ENCODE data around the gene DROSHA.

DROSHA gene

DNA sequence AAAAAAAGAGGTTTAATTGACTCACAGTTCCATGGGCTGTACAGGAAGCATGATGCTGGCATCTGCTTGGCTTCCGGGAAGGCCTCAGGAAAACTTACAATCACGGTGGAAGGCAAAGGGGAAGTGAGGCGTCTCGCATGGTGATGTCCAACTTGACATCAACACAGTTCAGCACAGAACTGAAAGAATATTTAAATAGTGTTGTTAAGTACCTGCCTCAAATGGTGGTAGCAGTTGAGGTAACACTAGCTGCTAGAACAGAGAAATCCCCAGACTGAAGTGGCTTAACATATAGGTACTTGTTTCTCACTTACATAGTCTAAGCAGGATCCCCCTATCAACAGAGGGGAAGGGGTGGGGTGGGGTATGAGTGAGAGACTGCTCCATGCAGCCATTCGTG is 141.6 kb downstream of the DROSHA start:
- Histone ChIP-seq H3K9ac (ENCODE audit: low read length) (no peak overlapping the region), H3K27ac (ENCODE audit: low read length) (no peak overlapping the region), H3K4me1 (ENCODE audit: low read length) (no peaks in the 10 kb centered on the region), H3K79me2 (ENCODE audit: low read length) (no peaks in the 10 kb centered on the region), H3K9me3 (replicated peaks; ENCODE audit: insufficient read depth, low read length) (no peaks in the 10 kb centered on the region), H4K20me1 (ENCODE audit: insufficient read depth, low read length) (no peaks in the 10 kb centered on the region), H3K4me3 (ENCODE audit: low read length) (no peak overlapping the region), H3K27me3 (replicated peaks; ENCODE audit: insufficient read depth, low read length) (no peaks in the 10 kb centered on the region), H3K36me3 (replicated peaks; ENCODE audit: insufficient read depth, low read length) (no peaks in the 10 kb centered on the region), H2AFZ (ENCODE audit: low read length) (no peak overlapping the region), H3K9me2 (replicated peaks; ENCODE audit: insufficient read depth, low read length) (no peaks in the 10 kb centered on the region), H3F3A (ENCODE audit: insufficient read depth, low read length) (no peaks in the 10 kb centered on the region), H3K4me2 (ENCODE audit: low read depth, low read length) (no peak overlapping the region)
- DNase-seq: no peak
- TF ChIP-seq, protein P1, sequence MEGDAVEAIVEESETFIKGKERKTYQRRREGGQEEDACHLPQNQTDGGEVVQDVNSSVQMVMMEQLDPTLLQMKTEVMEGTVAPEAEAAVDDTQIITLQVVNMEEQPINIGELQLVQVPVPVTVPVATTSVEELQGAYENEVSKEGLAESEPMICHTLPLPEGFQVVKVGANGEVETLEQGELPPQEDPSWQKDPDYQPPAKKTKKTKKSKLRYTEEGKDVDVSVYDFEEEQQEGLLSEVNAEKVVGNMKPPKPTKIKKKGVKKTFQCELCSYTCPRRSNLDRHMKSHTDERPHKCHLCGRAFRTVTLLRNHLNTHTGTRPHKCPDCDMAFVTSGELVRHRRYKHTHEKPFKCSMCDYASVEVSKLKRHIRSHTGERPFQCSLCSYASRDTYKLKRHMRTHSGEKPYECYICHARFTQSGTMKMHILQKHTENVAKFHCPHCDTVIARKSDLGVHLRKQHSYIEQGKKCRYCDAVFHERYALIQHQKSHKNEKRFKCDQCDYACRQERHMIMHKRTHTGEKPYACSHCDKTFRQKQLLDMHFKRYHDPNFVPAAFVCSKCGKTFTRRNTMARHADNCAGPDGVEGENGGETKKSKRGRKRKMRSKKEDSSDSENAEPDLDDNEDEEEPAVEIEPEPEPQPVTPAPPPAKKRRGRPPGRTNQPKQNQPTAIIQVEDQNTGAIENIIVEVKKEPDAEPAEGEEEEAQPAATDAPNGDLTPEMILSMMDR (IDR thresholded peaks at IDR 0.05; ENCODE audit: low read length): no peak
- no peak for TF ChIP-seq EZH2 (optimal IDR thresholded peaks at IDR 0.05; ENCODE audit: low read depth, low read length)

DNA sequence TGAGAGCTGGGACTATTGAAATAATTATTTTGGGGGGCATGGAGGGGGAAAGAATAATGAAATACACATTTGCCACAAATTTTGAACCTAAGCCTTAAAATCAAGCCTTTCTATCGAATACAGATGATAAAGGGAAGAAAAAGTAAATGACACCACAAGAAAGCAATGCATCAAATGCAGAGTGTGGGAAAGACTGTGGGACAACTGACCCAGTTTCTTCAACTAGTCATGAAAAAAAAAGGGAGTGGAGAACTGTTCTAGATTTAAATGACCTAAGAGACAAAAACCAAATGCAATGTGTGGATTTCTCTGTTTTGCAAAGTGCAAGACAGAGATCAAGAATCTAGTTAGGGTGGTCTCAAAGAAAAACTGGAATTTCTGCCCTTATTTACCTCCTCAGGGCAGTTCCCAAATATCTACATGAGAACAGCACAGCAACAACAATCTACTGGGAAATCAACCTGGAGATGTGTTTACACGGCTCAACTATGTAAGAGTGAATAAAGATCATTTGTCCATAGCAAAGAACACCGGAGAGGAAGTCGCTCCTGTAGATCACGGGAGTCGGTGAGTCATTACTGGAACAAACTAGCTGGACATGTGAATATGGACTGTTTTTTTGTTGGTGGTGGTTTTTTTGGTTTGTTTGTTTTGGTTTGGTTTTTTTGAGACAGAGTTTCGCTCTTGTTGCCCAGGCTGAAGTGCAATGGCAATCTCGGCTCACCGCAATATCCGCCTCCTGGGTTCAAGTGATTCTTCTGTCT is 145.9 kb downstream of the DROSHA start:
- H3K9me3 ChIP-seq (replicated peaks; ENCODE audit: insufficient read depth, low read length): no peaks in the 10 kb centered on the region
- H3K4me2 ChIP-seq (ENCODE audit: low read depth, low read length): no peak overlapping the region

DNA sequence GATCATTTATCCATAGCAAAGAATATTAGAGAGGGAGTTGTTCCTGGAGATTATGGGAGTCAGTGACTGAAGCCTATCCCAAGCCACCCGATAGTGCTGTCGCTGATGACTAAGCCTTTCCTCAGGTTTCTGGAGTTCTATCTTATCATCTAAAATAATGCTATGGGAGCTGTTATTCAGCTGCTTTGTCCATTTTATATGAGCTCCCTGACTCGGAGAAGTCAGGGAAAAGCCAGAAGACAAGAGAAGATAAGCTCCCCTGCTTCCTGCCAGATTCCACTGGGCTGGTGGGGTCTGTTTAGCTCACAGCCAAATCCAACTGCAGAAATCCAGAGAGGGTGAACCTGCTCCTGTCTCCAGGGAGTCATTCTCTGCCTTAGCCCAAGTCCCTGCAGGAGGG is 148.2 kb downstream of the DROSHA start:
- H3K27me3 ChIP-seq (replicated peaks; ENCODE audit: insufficient read depth, low read length): no peaks in the 10 kb centered on the region
- H3K36me3 ChIP-seq (replicated peaks; ENCODE audit: insufficient read depth, low read length): no peaks in the 10 kb centered on the region
- no peaks in the 10 kb centered on the region for H3K9me3 ChIP-seq (replicated peaks; ENCODE audit: insufficient read depth, low read length)
- H3K9ac ChIP-seq (ENCODE audit: low read length): no peak overlapping the region
- no peaks in the 10 kb centered on the region for H3K4me1 ChIP-seq (ENCODE audit: low read length)
- no peak for DNase-seq
- no peak overlapping the region for H2AFZ ChIP-seq (ENCODE audit: low read length)
- no peaks in the 10 kb centered on the region for H3K9me2 ChIP-seq (replicated peaks; ENCODE audit: insufficient read depth, low read length)
- TF ChIP-seq, protein P1 (IDR thresholded peaks at IDR 0.05; ENCODE audit: low read length): no peak
- TF ChIP-seq EZH2phosphoT487 (IDR thresholded peaks at IDR 0.05; ENCODE audit: low read length): no peak
- H3K4me2 ChIP-seq (ENCODE audit: low read depth, low read length): no peak overlapping the region
- H3F3A ChIP-seq (ENCODE audit: insufficient read depth, low read length): no peaks in the 10 kb centered on the region
- no peaks in the 10 kb centered on the region for H4K20me1 ChIP-seq (ENCODE audit: insufficient read depth, low read length)
- H3K27ac ChIP-seq (ENCODE audit: low read length): no peak overlapping the region
- no peaks in the 10 kb centered on the region for H3K79me2 ChIP-seq (ENCODE audit: low read length)
- H3K4me3 ChIP-seq (ENCODE audit: low read length): no peak overlapping the region

More for the DNA sequence above, 145.9 kb downstream of the DROSHA start:
- H3K79me2 ChIP-seq (ENCODE audit: low read length): no peaks in the 10 kb centered on the region
- no peak overlapping the region for H2AFZ ChIP-seq (ENCODE audit: low read length)
- H3F3A ChIP-seq (ENCODE audit: insufficient read depth, low read length): no peaks in the 10 kb centered on the region
- no peaks in the 10 kb centered on the region for H3K27me3 ChIP-seq (replicated peaks; ENCODE audit: insufficient read depth, low read length)
- no peaks in the 10 kb centered on the region for H3K4me1 ChIP-seq (ENCODE audit: low read length)
- H4K20me1 ChIP-seq (ENCODE audit: insufficient read depth, low read length): no peaks in the 10 kb centered on the region
- no peak overlapping the region for H3K27ac ChIP-seq (ENCODE audit: low read length)
- no peak for TF ChIP-seq EZH2phosphoT487 (IDR thresholded peaks at IDR 0.05; ENCODE audit: low read length)
- no peak for TF ChIP-seq EZH2 (optimal IDR thresholded peaks at IDR 0.05; ENCODE audit: low read depth, low read length)
- TF ChIP-seq, protein P1 (IDR thresholded peaks at IDR 0.05; ENCODE audit: low read length): no peak
- no peak overlapping the region for H3K4me3 ChIP-seq (ENCODE audit: low read length)
- H3K9me2 ChIP-seq (replicated peaks; ENCODE audit: insufficient read depth, low read length): no peaks in the 10 kb centered on the region
- H3K9ac ChIP-seq (ENCODE audit: low read length): no peak overlapping the region
- DNase-seq: no peak
- H3K36me3 ChIP-seq (replicated peaks; ENCODE audit: insufficient read depth, low read length): no peaks in the 10 kb centered on the region

Data from MM.1S (cell line).